Keratinocyte (primary cell): Measurements from ENCODE around the gene PTPA. TPM values are rescaled to one million over a fixed set of nuclear protein-coding genes. Genes with fewer than 3 reads are reported as not detected.

ENCODE experiments used
- DNase-seq: peaks from one replicate; pipeline ENCODE4 v3.0.0-alpha.2; 2011; ENCODE audit warnings: low read depth, missing footprints, low spot score
- FAIRE-seq: peaks from 2 replicates; lab custom pipeline; 2011; peaks lifted over from hg19 to GRCh38; lab: Jason Lieb, UNC
- H2AFZ ChIP-seq: 2 replicates; pipeline ENCODE4 v1.6.0; 2012; ENCODE audit warnings: low read length, control low read depth, inconsistent platforms; ENCODE audit not compliant: control insufficient read depth
- H3K27ac ChIP-seq: 2 replicates; pipeline ENCODE4 v1.5.1; 2011; ENCODE audit warnings: low read length; ENCODE audit not compliant: control insufficient read depth, insufficient read depth
- H3K27me3 ChIP-seq: 3 replicates; pipeline ENCODE4 v1.6.0; 2011; ENCODE audit warnings: low read length; ENCODE audit not compliant: control insufficient read depth, insufficient read depth; ENCODE audit errors: extremely low read depth
- H3K36me3 ChIP-seq, 2 experiments: 2 replicates in 1 of 2; 3 replicates in 1 of 2; pipeline ENCODE4 v1.5.1; 2011; ENCODE audit warnings: low read length in 2 of 2, mild to moderate bottlenecking in 1 of 2; ENCODE audit not compliant: control insufficient read depth in 2 of 2, insufficient read depth in 2 of 2; ENCODE audit errors: extremely low read depth in 1 of 2
- H3K4me1 ChIP-seq: 3 replicates; pipeline ENCODE4 v1.5.1; 2011; ENCODE audit warnings: low read length; ENCODE audit not compliant: control insufficient read depth, insufficient read depth; ENCODE audit errors: extremely low read depth
- H3K4me2 ChIP-seq: 3 replicates; pipeline ENCODE4 v1.6.0; 2011; ENCODE audit warnings: low read depth, low read length; ENCODE audit not compliant: control insufficient read depth, insufficient read depth; ENCODE audit errors: extremely low read depth
- H3K4me3 ChIP-seq, 3 experiments: fragments of 200-600 bp in 1 of 3; sonication (generic) in 1 of 3; 2 replicates in 2 of 3; 3 replicates in 1 of 3; pipeline ENCODE4 v1.5.1; 2011 to 2016; ENCODE audit warnings: low read length in 3 of 3, mild to moderate bottlenecking in 3 of 3, control low read depth in 2 of 3, inconsistent platforms in 1 of 3, low read depth in 1 of 3, mixed read lengths in 1 of 3, mixed run types in 1 of 3, moderate library complexity in 1 of 3; ENCODE audit not compliant: control insufficient read depth in 2 of 3, insufficient read depth in 2 of 3; ENCODE audit errors: extremely low read depth in 1 of 3
- H3K79me2 ChIP-seq: 2 replicates; pipeline ENCODE4 v1.6.0; 2012; ENCODE audit warnings: low read length; ENCODE audit not compliant: control insufficient read depth, insufficient read depth
- H3K9ac ChIP-seq: 3 replicates; pipeline ENCODE4 v1.6.0; 2011; ENCODE audit warnings: low read length; ENCODE audit not compliant: control insufficient read depth, insufficient read depth; ENCODE audit errors: extremely low read depth
- H3K9me1 ChIP-seq: 3 replicates; pipeline ENCODE4 v1.6.0; 2011; ENCODE audit warnings: low read length; ENCODE audit not compliant: control insufficient read depth, insufficient read depth; ENCODE audit errors: extremely low read depth
- H3K9me3 ChIP-seq: 2 replicates; pipeline ENCODE4 v1.5.1; 2012; ENCODE audit warnings: low read depth, low read length; ENCODE audit not compliant: control insufficient read depth
- H4K20me1 ChIP-seq: 3 replicates; pipeline ENCODE4 v1.6.0; 2011; ENCODE audit warnings: low read length; ENCODE audit not compliant: control insufficient read depth, insufficient read depth; ENCODE audit errors: extremely low read depth
- EZH2 ChIP-seq: IDR thresholded peaks from one replicate; pipeline ENCODE4 v1.6.1; 2012; ENCODE audit warnings: inconsistent platforms, mild to moderate bottlenecking, low read length, moderate library complexity
- dilution Hi-C: fragments of 300-500 bp; cut with MboI; formaldehyde crosslinking; loops from one replicate; pipeline ENCODE4 v1.7.0; 2020; ENCODE audit warnings: low sequenced_read_pairs; ENCODE audit not compliant: extremely low pct_ligation_motif_present
- polyA plus RNA-seq, 5 experiments: library from polyadenylated mRNA; depleted of rRNA in 3 of 5; stranded (reverse) in 3 of 5; stranded (forward) in 1 of 5; unstranded in 1 of 5; fragments of >200 nt; gene quantifications; 1 replicate in 1 of 5; 2 replicates in 3 of 5; 3 replicates in 1 of 5; pipeline versions ENCODE4 v1.2.1 to v1.2.3, GENCODE V29; 2011 to 2012; ENCODE audit warnings: missing spikeins in 2 of 5, low read depth in 1 of 5, low replicate concordance in 1 of 5
- TF ChIP-seq, protein P1 (sequence below), 3 experiments: IDR thresholded peaks in 1 of 3; conservative IDR thresholded peaks in 1 of 3; optimal IDR thresholded peaks in 1 of 3; 2 replicates in 2 of 3; 3 replicates in 1 of 3; pipeline versions ENCODE3 to v1.5.1; 2011; ENCODE audit warnings: low read length in 3 of 3, mild to moderate bottlenecking in 3 of 3, moderate library complexity in 2 of 3, control low read depth in 1 of 3, inconsistent platforms in 1 of 3; ENCODE audit not compliant: insufficient read depth in 2 of 3; ENCODE audit errors: extremely low read depth in 1 of 3

The PTPA gene
- polyA plus RNA-seq, 1 donor (not counting 4 experiments of a cell fraction or from before 2014, with no cell fraction given), result 98.0 TPM

DNA sequence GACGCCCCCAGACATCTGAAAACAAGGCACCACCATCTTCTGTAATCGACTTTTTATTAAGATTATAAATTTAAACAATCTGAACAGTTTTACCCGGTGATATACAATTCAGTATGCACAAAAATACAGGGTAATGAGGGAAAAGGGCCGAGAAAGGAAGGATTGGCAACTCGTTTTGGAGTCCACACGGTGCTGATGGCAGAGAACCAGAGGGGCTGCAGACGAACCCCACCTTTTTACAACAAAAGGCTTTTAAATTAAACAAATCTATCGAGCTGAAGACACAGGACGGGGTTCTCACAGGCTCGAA, 64.3 kb downstream of the PTPA start:
- peak overlapping the region; percentile 83 to 95 (median 86) for H3K4me3 ChIP-seq
- no peaks in the 10 kb centered on the region for H3K27me3 ChIP-seq
- H3K9ac ChIP-seq, result peak overlapping the region; percentile 84
- dilution Hi-C loops, result no loop called here
- H3K36me3 ChIP-seq, result no peaks in the 10 kb centered on the region
- FAIRE-seq (no peak), DNase-seq (no peak)
- peak overlapping the region; percentile 96 for H3K4me2 ChIP-seq
- peak overlapping the region; percentile 79 for H3K27ac ChIP-seq
- no peaks in the 10 kb centered on the region for H3K9me3 ChIP-seq
- no peak overlapping the region for H2AFZ ChIP-seq
- H3K9me1 ChIP-seq, result no peaks in the 10 kb centered on the region
- peaks cover 16% of the 10 kb centered on the region for H3K4me1 ChIP-seq
- no peak for TF ChIP-seq EZH2
- TF ChIP-seq, protein P1, sequence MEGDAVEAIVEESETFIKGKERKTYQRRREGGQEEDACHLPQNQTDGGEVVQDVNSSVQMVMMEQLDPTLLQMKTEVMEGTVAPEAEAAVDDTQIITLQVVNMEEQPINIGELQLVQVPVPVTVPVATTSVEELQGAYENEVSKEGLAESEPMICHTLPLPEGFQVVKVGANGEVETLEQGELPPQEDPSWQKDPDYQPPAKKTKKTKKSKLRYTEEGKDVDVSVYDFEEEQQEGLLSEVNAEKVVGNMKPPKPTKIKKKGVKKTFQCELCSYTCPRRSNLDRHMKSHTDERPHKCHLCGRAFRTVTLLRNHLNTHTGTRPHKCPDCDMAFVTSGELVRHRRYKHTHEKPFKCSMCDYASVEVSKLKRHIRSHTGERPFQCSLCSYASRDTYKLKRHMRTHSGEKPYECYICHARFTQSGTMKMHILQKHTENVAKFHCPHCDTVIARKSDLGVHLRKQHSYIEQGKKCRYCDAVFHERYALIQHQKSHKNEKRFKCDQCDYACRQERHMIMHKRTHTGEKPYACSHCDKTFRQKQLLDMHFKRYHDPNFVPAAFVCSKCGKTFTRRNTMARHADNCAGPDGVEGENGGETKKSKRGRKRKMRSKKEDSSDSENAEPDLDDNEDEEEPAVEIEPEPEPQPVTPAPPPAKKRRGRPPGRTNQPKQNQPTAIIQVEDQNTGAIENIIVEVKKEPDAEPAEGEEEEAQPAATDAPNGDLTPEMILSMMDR (optimal IDR thresholded peaks at IDR 0.05 in 1 of 3, IDR thresholded peaks at IDR 0.05 in 1 of 3, conservative IDR thresholded peaks at IDR 0.05 in 1 of 3; ENCODE audit: extremely low read depth in 1 of 3, insufficient read depth in 2 of 3, low read length in 3 of 3), result no peak
- H3K79me2 ChIP-seq, result peaks cover 16% of the 10 kb centered on the region
- H4K20me1 ChIP-seq, result no peaks in the 10 kb centered on the region

DNA sequence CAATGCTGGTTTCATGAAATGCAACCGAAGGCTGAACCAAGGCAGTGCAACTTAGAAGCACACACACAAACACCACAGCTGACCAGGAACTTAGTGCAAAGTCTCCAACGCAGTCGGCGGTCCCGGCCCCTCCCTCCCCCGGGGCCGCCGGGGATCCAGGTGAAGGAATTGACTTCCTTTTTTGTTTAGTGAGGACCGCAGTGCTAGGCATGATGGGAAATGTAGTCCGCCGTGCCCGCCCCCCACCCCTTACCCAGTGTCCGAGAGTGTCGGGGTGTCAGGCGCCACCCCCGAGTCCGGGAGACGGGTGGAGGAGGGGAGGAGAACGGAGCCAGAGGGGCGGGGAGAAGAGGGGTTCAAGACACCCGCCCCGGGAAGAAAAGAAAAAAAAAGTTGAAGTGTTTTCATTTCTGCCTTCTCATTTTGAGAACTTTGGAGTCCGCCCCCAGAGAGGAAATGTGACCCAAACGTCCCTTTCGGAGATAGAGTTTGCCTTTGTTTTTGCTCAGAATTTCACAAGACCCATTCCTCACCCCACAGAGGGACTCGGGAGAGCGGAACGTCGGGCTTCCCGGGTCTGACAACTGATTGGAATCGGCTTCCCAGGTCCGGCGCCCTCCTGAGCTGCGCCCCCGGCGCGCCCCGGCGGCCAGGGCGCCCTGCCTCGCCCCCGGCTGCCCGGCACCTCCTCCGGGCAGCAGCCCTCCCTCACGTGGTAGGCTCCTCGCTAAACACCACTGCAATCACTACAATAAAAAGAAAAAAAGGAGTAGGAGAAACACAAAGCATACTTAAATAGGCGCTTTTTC, 64.8 kb downstream of the PTPA start:
- Histone ChIP-seq H3K79me2 (peaks cover 16% of the 10 kb centered on the region), H3K9ac (peak overlapping the region; percentile 84), H2AFZ (no peak overlapping the region), H3K9me1 (no peaks in the 10 kb centered on the region), H4K20me1 (no peaks in the 10 kb centered on the region), H3K4me2 (peak overlapping the region; percentile 96), H3K4me3 (peak overlapping the region; percentile 83 to 95 (median 86)), H3K4me1 (peaks cover 14% of the 10 kb centered on the region), H3K27ac (peak overlapping the region; percentile 79), H3K27me3 (no peaks in the 10 kb centered on the region), H3K9me3 (no peaks in the 10 kb centered on the region), H3K36me3 (no peaks in the 10 kb centered on the region)
- peak; percentile 73 for DNase-seq
- dilution Hi-C loops, result no loop called here
- no peak for FAIRE-seq
- TF ChIP-seq, protein P1 (optimal IDR thresholded peaks at IDR 0.05 in 1 of 3, IDR thresholded peaks at IDR 0.05 in 1 of 3, conservative IDR thresholded peaks at IDR 0.05 in 1 of 3; ENCODE audit: extremely low read depth in 1 of 3, insufficient read depth in 2 of 3, low read length in 3 of 3), result no peak
